GM18909 (cell line): ENCODE measurements around the gene MSH4.
"Not testable (repeated sequence)": the region's sequence is repeated elsewhere in the genome, so short reads cannot be mapped to it uniquely, and the experiment has no call there.

Experiments used
- ATAC-seq: cut with Tn5 transposase; IDR thresholded peaks from one replicate; pipeline ENCODE4 v1.9.1; 2021; ENCODE audit warnings: mild to moderate bottlenecking; ENCODE audit not compliant: unreplicated experiment, poor library complexity

Gene MSH4

DNA sequence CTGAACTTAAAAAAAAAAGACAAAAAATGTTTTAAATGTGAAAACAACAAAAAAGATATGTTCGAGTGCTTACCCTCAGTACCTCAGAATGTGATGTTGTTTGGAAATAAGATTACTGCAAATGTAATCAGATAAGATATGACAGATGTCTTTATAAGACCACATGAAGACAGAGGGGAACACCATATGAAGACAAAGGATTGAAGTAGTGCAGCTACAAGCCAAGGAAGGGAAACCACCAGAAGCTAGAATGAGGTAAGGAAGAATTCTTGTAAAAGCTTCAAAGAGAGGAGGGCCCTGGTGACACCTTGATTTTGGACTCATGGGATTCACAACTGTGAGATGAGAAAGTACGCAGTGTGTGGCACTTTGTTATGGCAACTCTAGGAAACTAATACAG is 120.2 kb downstream of the MSH4 start:
- ATAC-seq, result no peak

DNA sequence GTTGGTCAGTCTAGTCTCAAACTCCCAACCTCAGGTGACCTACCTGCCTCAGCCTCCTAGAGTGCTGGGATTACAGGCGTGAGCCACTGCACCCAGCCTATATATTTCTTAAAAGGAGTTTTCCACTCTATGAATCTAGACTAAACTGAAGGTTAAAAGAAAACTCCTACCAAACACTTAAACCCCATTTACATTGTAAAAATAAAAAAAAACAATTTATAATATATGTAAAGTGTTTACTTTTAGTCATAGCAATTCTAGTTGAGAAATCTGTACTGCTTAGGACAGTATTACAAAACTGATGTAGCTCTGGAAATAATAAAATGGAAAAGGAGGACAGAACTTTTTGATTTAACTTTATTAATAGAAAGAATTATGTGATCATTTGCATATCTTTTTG is 126.0 kb downstream of the MSH4 start:
- no peak for ATAC-seq

DNA sequence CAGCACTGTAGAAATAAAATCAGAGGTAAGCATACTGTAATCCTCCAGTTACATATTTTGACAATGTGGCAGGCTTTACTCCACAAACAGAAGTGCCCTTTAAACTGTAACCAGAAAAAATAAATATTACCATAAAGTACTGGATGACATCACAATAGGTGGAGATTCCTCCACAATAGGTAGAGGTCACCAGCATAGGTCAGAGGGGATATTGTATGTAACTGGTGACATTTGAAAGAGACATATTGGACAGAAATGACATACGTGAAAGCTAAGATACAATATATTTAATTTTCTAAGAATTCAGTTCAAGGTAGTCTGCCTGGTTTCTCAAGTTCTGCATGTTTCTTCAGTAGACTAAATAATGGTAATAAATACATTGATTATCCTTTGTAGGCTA is 135.6 kb downstream of the MSH4 start, which contains the start of gene ASB17:
TSS of gene ASB17 (minus strand) at position 101 of the 400 bp plus-strand sequence. CDS start 113 bp downstream, outside the sequence.
- no peak for ATAC-seq

DNA sequence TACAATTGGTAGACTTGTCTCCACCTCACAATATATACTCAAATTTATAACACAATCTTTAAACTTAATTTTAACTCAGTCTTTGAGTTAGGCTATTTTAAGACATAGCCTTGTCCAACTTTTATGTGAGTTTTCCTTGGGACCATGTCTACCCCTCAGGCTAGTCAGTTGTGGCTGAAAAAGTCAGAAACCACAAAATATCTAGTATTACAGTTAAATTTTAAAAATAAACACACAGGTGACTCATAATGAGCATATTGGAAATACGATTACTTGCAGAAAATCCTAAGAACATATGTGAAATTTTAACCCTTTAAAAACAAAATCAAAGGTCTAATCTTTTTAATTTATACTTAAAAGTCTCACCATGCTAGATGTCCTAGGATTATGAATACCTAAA is 140.4 kb downstream of the MSH4 start:
- ATAC-seq, result peak; percentile 64

DNA sequence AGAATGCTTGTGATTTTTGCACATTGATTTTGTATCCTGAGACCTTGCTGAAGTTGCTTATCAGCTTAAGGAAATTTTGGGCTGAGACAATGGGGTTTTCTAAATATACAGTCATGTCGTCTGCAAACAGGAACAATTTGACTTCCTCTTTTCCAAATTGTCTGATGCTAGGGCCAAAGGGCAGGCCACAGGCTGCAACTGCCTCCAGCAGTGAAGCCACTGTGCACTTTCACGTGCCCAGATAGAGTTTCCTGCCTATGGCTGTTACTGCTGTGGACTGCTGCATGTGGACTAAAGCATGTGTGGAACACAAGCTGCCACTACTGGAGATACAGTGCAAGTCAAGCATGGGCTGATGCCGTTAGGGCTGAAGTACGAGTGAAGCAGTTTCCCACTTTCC is 146.4 kb downstream of the MSH4 start:
- ATAC-seq, result not testable (repeated sequence)

DNA sequence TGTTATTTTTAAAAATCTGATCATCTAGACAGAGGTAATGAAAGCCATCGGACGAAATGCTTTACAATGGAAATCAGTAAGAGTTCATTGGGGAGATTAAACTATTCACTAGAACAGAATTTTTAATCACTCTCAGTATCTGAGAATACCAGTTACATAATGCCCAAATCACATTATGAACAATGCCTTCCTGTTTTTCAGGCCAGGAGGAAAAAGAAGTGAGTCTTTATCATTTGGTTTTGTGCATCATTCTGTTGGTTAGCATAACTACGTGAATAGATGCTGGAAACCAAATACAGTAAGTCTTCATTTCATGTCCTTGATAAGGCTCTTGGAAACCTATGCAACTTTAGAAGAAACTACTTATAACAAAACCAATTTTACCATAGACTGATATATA is 153.5 kb downstream of the MSH4 start:
- no peak for ATAC-seq

DNA sequence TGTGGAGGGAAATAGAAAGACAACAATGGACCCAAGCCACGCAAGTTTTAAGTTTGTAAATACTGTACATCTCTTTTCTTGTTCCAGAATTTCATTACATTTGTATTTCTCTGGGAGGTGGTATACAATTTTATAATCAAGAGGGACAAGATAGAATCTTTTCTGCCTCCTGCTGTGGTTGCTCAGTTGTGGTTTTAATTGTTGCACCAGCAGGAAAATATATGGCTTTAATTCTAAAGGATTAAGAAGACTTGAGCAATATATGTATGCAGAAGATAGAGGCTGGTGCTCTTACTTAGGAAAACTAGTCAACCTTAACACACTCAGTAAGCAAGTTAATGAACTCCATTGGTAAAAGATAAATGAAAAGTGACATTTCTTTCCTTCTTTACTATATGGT is 155.3 kb downstream of the MSH4 start:
- ATAC-seq, result no peak

DNA sequence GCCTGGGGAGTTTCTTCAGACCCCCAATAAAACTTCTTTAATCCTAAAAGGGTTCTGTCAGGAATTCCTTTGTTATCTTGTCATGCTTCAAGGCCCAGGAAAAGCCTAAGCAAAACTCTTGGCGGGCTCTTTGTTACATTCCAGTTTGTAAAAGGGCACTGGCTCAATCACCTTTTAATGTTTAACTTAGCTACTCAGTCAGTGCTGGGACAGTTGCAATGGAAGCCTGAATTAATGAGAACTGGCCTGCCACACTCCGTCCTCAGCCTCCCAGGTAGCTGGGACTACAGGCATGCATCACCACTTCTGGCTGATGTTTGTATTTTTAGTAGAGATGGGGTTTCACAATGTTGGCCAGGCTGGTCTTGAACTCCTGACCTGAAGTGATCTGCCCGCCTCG is 156.8 kb downstream of the MSH4 start:
- ATAC-seq, result no peak

DNA sequence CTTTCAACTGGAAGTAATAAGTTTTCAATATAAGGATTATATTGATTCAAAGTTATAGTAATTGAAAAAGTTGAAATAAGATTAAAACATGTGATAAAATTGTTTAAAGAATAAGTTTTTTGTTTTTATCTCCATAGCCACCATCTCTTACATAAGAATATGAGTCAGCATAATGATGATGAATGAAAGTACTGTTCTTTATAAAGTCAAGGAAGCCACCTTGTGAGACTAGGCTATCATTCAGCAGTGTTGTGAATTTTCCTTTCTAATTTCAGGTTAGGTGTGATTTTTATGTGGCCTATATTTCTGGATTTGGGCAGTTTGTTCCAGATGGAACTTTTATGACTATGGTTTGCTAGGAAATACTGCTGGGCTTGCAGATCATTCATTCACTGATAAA is 157.9 kb downstream of the MSH4 start:
- ATAC-seq, result no peak
